ENCODE data around the gene STX10. TPM values are rescaled to one million over a fixed set of nuclear protein-coding genes. Genes with fewer than 3 reads are reported as not detected.

STX10 gene
- total RNA-seq, 1 experiment from 2014 or later: 19.3 TPM

GRCh38 chr19:13102666-13103580 is 47.3 kb downstream of the STX10 start, which contains the start of gene LYL1:
LYL1 (minus strand) TSS chr19:13102858; CDS start chr19:13101171, 1,687 bp downstream.
- no TSS peak for BruUV-seq (replicated peaks)
- no peaks in the 10 kb centered on the region for H3K4me1 Mint-ChIP-seq (ENCODE audit: low read depth, unreplicated experiment)
- Histone ChIP-seq H3K27me3 (replicated peaks; ENCODE audit: control insufficient read depth, insufficient read depth, low read length) (no peaks in the 10 kb centered on the region), H3K9me3 (no peaks in the 10 kb centered on the region), H3K4me1 (peaks cover 11% of the 10 kb centered on the region), H3K4me3 (ENCODE audit: low read depth, low read length) (peak within 1 kb of the TSS; percentile 28), H3K36me3 (ENCODE audit: control insufficient read depth, insufficient read depth, low read length) (no peaks in the 10 kb centered on the region)
- H3K27ac Mint-ChIP-seq (ENCODE audit: unreplicated experiment): no peak within 1 kb of the TSS
- H3K36me3 Mint-ChIP-seq (ENCODE audit: insufficient read depth, unreplicated experiment): peaks cover 15% of the 10 kb centered on the region
- DNase-seq: peak; percentile 74 to 75
- H3K4me3 Mint-ChIP-seq (ENCODE audit: unreplicated experiment): peak within 1 kb of the TSS; percentile 60
- no peak for TF ChIP-seq CTCF (IDR thresholded peaks at IDR 0.05; ENCODE audit: insufficient read depth in 1 of 2, low read depth in 1 of 2, low read length in 1 of 2, severe bottlenecking in 1 of 2, unreplicated experiment in 1 of 2)
- H3K27me3 Mint-ChIP-seq (ENCODE audit: insufficient read depth, unreplicated experiment): no peaks in the 10 kb centered on the region
- no peaks in the 10 kb centered on the region for H3K9me3 Mint-ChIP-seq (ENCODE audit: unreplicated experiment)
- intact Hi-C loops (cut with micrococcal nuclease; ENCODE audit: unreplicated experiment): no loop called here
- CTCF ChIA-PET: no interaction called here
- POLR2A ChIA-PET: no interaction called here

- Histone ChIP-seq H3K36me3 (ENCODE audit: control insufficient read depth, insufficient read depth, low read length) (no peaks in the 10 kb centered on the region), H3K4me3 (ENCODE audit: low read depth, low read length) (peak overlapping the region; percentile 28), H3K9me3 (no peaks in the 10 kb centered on the region), H3K27me3 (replicated peaks; ENCODE audit: control insufficient read depth, insufficient read depth, low read length) (no peaks in the 10 kb centered on the region), H3K4me1 (peaks cover 11% of the 10 kb centered on the region)
- H3K27me3 Mint-ChIP-seq (ENCODE audit: insufficient read depth, unreplicated experiment): no peaks in the 10 kb centered on the region
- intact Hi-C loops (cut with micrococcal nuclease; ENCODE audit: unreplicated experiment): no loop called here
- H3K36me3 Mint-ChIP-seq (ENCODE audit: insufficient read depth, unreplicated experiment): peaks cover 10% of the 10 kb centered on the region
- H3K4me3 Mint-ChIP-seq (ENCODE audit: unreplicated experiment): peak overlapping the region; percentile 60
- ChIA-PET POLR2A (no interaction called here), CTCF (no interaction called here)
- no TSS peak for BruUV-seq (replicated peaks)
- no peaks in the 10 kb centered on the region for H3K9me3 Mint-ChIP-seq (ENCODE audit: unreplicated experiment)
- no peak for DNase-seq
- no peaks in the 10 kb centered on the region for H3K4me1 Mint-ChIP-seq (ENCODE audit: low read depth, unreplicated experiment)
- TF ChIP-seq CTCF (IDR thresholded peaks at IDR 0.05; ENCODE audit: insufficient read depth in 1 of 2, low read depth in 1 of 2, low read length in 1 of 2, severe bottlenecking in 1 of 2, unreplicated experiment in 1 of 2): no peak
- H3K27ac Mint-ChIP-seq (ENCODE audit: unreplicated experiment): no peak overlapping the region
Measured at GRCh38 chr19:13102416-13102665, 47.8 kb downstream of the STX10 start.

- no peaks in the 10 kb centered on the region for H3K4me1 Mint-ChIP-seq (ENCODE audit: low read depth, unreplicated experiment)
- no peak overlapping the region for H3K4me3 ChIP-seq (ENCODE audit: low read depth, low read length)
Measured at GRCh38 chr19:13101590-13102415, 48.4 kb downstream of the STX10 start.

More at GRCh38 chr19:13101590-13102415, 48.4 kb downstream of the STX10 start:
- CTCF ChIA-PET: interaction anchor here (0.7 to 1.4 kb wide), 2 partner anchors 137 to 161 kb away, joined by 3 to 5 read pairs; no protein-coding TSS in a partner anchor
- H3K4me1 ChIP-seq: peaks cover 11% of the 10 kb centered on the region
- intact Hi-C loops (cut with micrococcal nuclease; ENCODE audit: unreplicated experiment): no loop called here
- no TSS peak for BruUV-seq (replicated peaks)
- Mint-ChIP-seq H3K36me3 (ENCODE audit: insufficient read depth, unreplicated experiment) (peaks cover 6% of the 10 kb centered on the region), H3K27me3 (ENCODE audit: insufficient read depth, unreplicated experiment) (no peaks in the 10 kb centered on the region), H3K27ac (ENCODE audit: unreplicated experiment) (no peak overlapping the region), H3K9me3 (ENCODE audit: unreplicated experiment) (no peaks in the 10 kb centered on the region), H3K4me3 (ENCODE audit: unreplicated experiment) (peak overlapping the region; percentile 60)
- POLR2A ChIA-PET: no interaction called here
- no peak for DNase-seq
- no peak for TF ChIP-seq CTCF (IDR thresholded peaks at IDR 0.05; ENCODE audit: insufficient read depth in 1 of 2, low read depth in 1 of 2, low read length in 1 of 2, severe bottlenecking in 1 of 2, unreplicated experiment in 1 of 2)
- H3K36me3 ChIP-seq (ENCODE audit: control insufficient read depth, insufficient read depth, low read length): no peaks in the 10 kb centered on the region
- H3K27me3 ChIP-seq (replicated peaks; ENCODE audit: control insufficient read depth, insufficient read depth, low read length): no peaks in the 10 kb centered on the region
- H3K9me3 ChIP-seq: no peaks in the 10 kb centered on the region

All from Caco-2 (cell line).